Lower leg skin (tissue), 4 donors: ENCODE results near the gene MYO1E. TPM values are rescaled to one million over a fixed set of nuclear protein-coding genes. Genes with fewer than 3 reads are reported as not detected.

Experiments used
- DNase-seq, 2 donors: peaks; one replicate each; pipeline ENCODE4 v3.0.0-alpha.2; 2019; ENCODE audit warnings: low spot score in 2 of 2
- H3K4me3 ChIP-seq: fragments of 200-600 bp; sonication (generic); 2 replicates; pipeline ENCODE4 v1.5.1; 2017; ENCODE audit warnings: mild to moderate bottlenecking, low read depth; ENCODE audit not compliant: poor library complexity, severe bottlenecking
- CTCF ChIP-seq, 3 donors: fragments of 450-650 bp; IDR thresholded peaks; one replicate each; pipeline ENCODE4 v1.5.1; 2016; ENCODE audit warnings: antibody characterized with exemption in 3 of 3, mild to moderate bottlenecking in 3 of 3, moderate library complexity in 2 of 3
- POLR2A ChIP-seq, 2 donors: fragments of 450-650 bp; IDR thresholded peaks; one replicate each; pipeline ENCODE4 v1.6.1; 2016 to 2017; ENCODE audit warnings: antibody characterized with exemption in 2 of 2, mild to moderate bottlenecking in 1 of 2, moderate library complexity in 1 of 2
- WGBS, 2 donors: methylation state at CpG; one replicate each; pipeline ENCODE4 v1.1.5; 2018; 5-methylcytosine and 5-hydroxymethylcytosine counted together
- intact Hi-C: fragments of 100-400 bp; cut with DNase I; formaldehyde crosslinking; loops from one replicate; pipeline ENCODE4 v1.15.0; 2023; ENCODE audit warnings: low total_unique reads
- total RNA-seq, 4 donors: library from RNA; depleted of rRNA; stranded (reverse); fragments of >200 nt; gene quantifications; one replicate each; pipeline ENCODE4 v1.1.0, GENCODE V29; 2016

Gene MYO1E
- total RNA-seq, 4 donors from 2014 or later: 134 to 218 (median 183) TPM

GRCh38 chr15:59170295-59171066 lies 202.2 kb downstream of the MYO1E start:
- TF ChIP-seq POLR2A (IDR thresholded peaks at IDR 0.05) (no peak), CTCF (IDR thresholded peaks at IDR 0.05) (no peak)
- WGBS, 2 donors: 41 to 47% methylated on average over 12 of the region's 12 CpGs
- intact Hi-C loops: no loop called here
- DNase-seq: peak; percentile 60 to 90
- no peak overlapping the region for H3K4me3 ChIP-seq

- no peak for DNase-seq
- no peak overlapping the region for H3K4me3 ChIP-seq
- TF ChIP-seq CTCF (IDR thresholded peaks at IDR 0.05) (no peak), POLR2A (IDR thresholded peaks at IDR 0.05) (no peak)
- WGBS, 2 donors: 50 to 52% methylated on average over 3 of the region's 3 CpGs
- intact Hi-C loops: no loop called here
These were observed 203.4 kb downstream of the MYO1E start for GRCh38 chr15:59169251-59169708.

GRCh38 chr15:59168536-59168935 lies 204.1 kb downstream of the MYO1E start:
- no peak for TF ChIP-seq CTCF (IDR thresholded peaks at IDR 0.05)
- no peak for TF ChIP-seq POLR2A (IDR thresholded peaks at IDR 0.05)
- intact Hi-C loops: no loop called here
- H3K4me3 ChIP-seq: no peak overlapping the region
- DNase-seq: no peak
- WGBS, 2 donors: 77 to 85% methylated on average over 7 of the region's 7 CpGs

GRCh38 chr15:59166601-59167265 lies 205.9 kb downstream of the MYO1E start:
- intact Hi-C loops: no loop called here
- WGBS, 2 donors: 60 to 65% methylated on average over 11 of the region's 11 CpGs
- no peak overlapping the region for H3K4me3 ChIP-seq
- TF ChIP-seq CTCF (IDR thresholded peaks at IDR 0.05) (no peak), POLR2A (IDR thresholded peaks at IDR 0.05) (no peak)
- DNase-seq: no peak

- no peak for DNase-seq
- H3K4me3 ChIP-seq: no peak overlapping the region
- intact Hi-C loops: no loop called here
- no peak for TF ChIP-seq CTCF (IDR thresholded peaks at IDR 0.05)
- TF ChIP-seq POLR2A (IDR thresholded peaks at IDR 0.05): no peak
- WGBS, 2 donors: 43 to 52% methylated on average over 4 of the region's 4 CpGs
These were observed 206.5 kb downstream of the MYO1E start for GRCh38 chr15:59166166-59166565.
